ENCODE data around the gene MUC3A. TPM values are rescaled to one million over a fixed set of nuclear protein-coding genes. Genes with fewer than 3 reads are reported as not detected.

Gene MUC3A
- total and polyA plus RNA-seq, 10 of the 15 experiments (the other 5 are each of a cell fraction or from before 2014, with no cell fraction given) = 0.07 to 0.10 TPM; not detected in 8

GRCh38 chr7:100929808-100930174 lies 19.5 kb upstream of the MUC3A start:
- Histone ChIP-seq H3K9ac (ENCODE audit: control insufficient read depth, insufficient read depth, low read length) (no peak overlapping the region), H3K27ac (ENCODE audit: control insufficient read depth, insufficient read depth) (no peak overlapping the region), H3K79me2 (ENCODE audit: control insufficient read depth, insufficient read depth, low read length) (no peaks in the 10 kb centered on the region), H3K4me3 (no peak overlapping the region), H4K20me1 (ENCODE audit: control insufficient read depth, insufficient read depth) (no peaks in the 10 kb centered on the region), H3K27me3 (replicated peaks in 1 of 2; ENCODE audit: control insufficient read depth in 2 of 2, insufficient read depth in 2 of 2, low read length in 1 of 2) (no peaks in the 10 kb centered on the region; a peak in 1 of 4 replicates), H3K36me3 (ENCODE audit: control insufficient read depth in 2 of 2, insufficient read depth in 2 of 2, low read length in 1 of 2) (no peaks in the 10 kb centered on the region), H3K9me3 (replicated peaks; ENCODE audit: control insufficient read depth, insufficient read depth, low read length) (peaks cover 1% of the 10 kb centered on the region; the same call in 2 of the 3 replicates), H3K4me2 (ENCODE audit: control insufficient read depth, insufficient read depth) (no peak overlapping the region), H3K4me1 (ENCODE audit: control insufficient read depth, insufficient read depth, low read length) (no peaks in the 10 kb centered on the region), H2AFZ (ENCODE audit: control insufficient read depth, low read depth, low read length) (no peak overlapping the region)
- TF ChIP-seq CREM (IDR thresholded peaks at IDR 0.05; ENCODE audit: low read depth) (no peak), TARDBP (IDR thresholded peaks at IDR 0.05; ENCODE audit: borderline replicate concordance) (no peak), MEF2A (IDR thresholded peaks at IDR 0.05; ENCODE audit: insufficient read depth, low read depth, low read length) (no peak), SUZ12 (IDR thresholded peaks at IDR 0.05; ENCODE audit: unreplicated experiment) (no peak), HDAC6 (IDR thresholded peaks at IDR 0.05; ENCODE audit: unreplicated experiment) (no peak), PML (IDR thresholded peaks at IDR 0.05; ENCODE audit: low read length) (no peak), EZH2 (IDR thresholded peaks at IDR 0.05; ENCODE audit: borderline replicate concordance, control insufficient read depth, low read depth, low read length) (no peak), ZSCAN29 (IDR thresholded peaks at IDR 0.05) (no peak), ZNF207 (IDR thresholded peaks at IDR 0.05; ENCODE audit: borderline replicate concordance) (no peak), NR2C2 (IDR thresholded peaks at IDR 0.05; ENCODE audit: borderline replicate concordance, control insufficient read depth, insufficient read length, low read depth) (no peak), RFX5 (IDR thresholded peaks at IDR 0.05; ENCODE audit: low read depth, low read length) (no peak), ZZZ3 (IDR thresholded peaks at IDR 0.05; ENCODE audit: control insufficient read depth, insufficient read length, low read depth) (no peak), PKNOX1 (IDR thresholded peaks at IDR 0.05) (no peak), ZNF217 (IDR thresholded peaks at IDR 0.05) (no peak), MEF2B (IDR thresholded peaks at IDR 0.05; ENCODE audit: partially characterized antibody, poor library complexity, severe bottlenecking) (no peak), SREBF2 (IDR thresholded peaks at IDR 0.05; ENCODE audit: low read length) (no peak)
- CTCF ChIA-PET = no interaction called here
- RAD21 ChIA-PET (ENCODE audit: unreplicated experiment) = no interaction called here
- FAIRE-seq (no peak), DNase-seq (ENCODE audit: low read depth, low spot score) (no peak), ATAC-seq (no peak)
- WGBS (ENCODE audit: insufficient coverage, insufficient replicate concordance, low lambda C conversion rate, missing lambda C conversion rate) = 41% methylated on average over 1 of the region's 1 CpG
- BruUV-seq (replicated peaks) = no TSS peak
- intact Hi-C loops (cut with micrococcal nuclease; ENCODE audit: unreplicated experiment) = no loop called here
- in situ Hi-C loops (cut with MboI) = no loop called here
- SMC1A ChIA-PET (ENCODE audit: uncharacterized antibody, unreplicated experiment) = no interaction called here
- POLR2A ChIA-PET = no interaction called here
